Mononuclear cell (primary cell): Measurements from ENCODE around the gene HOXA3. TPM values are rescaled to one million over a fixed set of nuclear protein-coding genes. Genes with fewer than 3 reads are reported as not detected.

ENCODE experiments used
- H3K27me3 ChIP-seq: 2 replicates; pipeline ENCODE4 v1.6.0; 2011; ENCODE audit warnings: low read length, control low read depth; ENCODE audit not compliant: insufficient read depth
- H3K4me1 ChIP-seq: 2 replicates; pipeline ENCODE4 v1.5.1; 2011; ENCODE audit warnings: mild to moderate bottlenecking, low read length, control low read depth; ENCODE audit not compliant: insufficient read depth
- H3K4me3 ChIP-seq: 2 replicates; pipeline ENCODE4 v1.5.1; 2011; ENCODE audit warnings: mild to moderate bottlenecking, low read length, moderate library complexity
- H3K9me3 ChIP-seq: 2 replicates; pipeline ENCODE4 v1.5.1; 2011; ENCODE audit warnings: low read depth, mild to moderate bottlenecking, control low read depth, low read length
- total RNA-seq: library from RNA; depleted of rRNA; stranded (reverse); fragments of >200 nt; gene quantifications from one replicate; pipeline ENCODE4 v1.2.3, GENCODE V29; 2012

The HOXA3 gene
- total RNA-seq, 1 donor = under 0.01 TPM

DNA sequence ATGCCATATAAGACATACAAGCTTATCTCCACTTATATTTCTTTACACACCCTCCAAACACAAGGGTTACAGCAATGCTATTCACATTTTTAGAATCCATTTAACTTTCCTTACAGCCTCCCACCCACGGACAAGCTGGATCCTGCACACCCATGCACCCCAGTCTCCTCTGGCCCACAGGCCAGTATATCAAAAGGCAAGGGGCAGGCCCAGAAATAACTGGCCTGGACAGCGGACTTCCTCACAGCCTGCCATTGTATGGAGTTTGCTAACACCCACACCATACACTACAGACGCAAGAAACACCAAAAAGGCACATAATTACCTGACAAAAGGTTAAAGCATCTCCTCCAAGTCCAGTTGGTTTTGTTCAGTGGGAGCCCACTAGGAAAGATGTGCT lies 33.8 kb downstream of the HOXA3 start:
- Histone ChIP-seq H3K4me3 (no peak overlapping the region), H3K4me1 (no peaks in the 10 kb centered on the region), H3K27me3 (no peaks in the 10 kb centered on the region), H3K9me3 (no peaks in the 10 kb centered on the region)

DNA sequence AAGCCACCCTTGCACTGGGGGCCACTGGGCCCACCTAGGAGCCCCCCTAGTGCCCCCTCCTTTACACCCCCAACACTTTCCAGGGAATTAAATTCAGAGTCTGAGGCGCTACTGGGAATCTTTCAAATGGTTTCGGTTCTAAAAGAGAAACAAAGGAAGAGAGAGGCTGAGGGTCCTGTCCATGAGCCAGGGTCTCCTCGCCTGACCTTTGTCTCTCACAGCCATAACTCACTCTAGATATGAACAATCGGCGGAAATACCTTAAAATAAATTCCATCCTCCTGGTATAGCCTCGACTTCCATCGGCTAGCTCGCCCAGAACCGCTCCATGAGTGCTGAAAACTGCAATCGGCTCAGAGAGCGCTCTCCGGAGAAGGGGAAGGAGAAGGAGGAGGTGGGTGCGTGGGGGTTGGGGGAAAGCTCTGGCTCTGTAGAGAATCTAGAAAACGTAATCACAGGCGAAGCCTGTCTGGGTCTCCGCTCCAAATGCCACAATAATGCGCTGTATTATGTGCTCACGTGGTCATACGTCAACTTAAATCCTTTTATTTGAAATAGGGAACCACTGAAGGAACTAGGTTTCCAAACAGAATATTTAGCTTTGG lies 34.4 kb downstream of the HOXA3 start:
- H3K27me3 ChIP-seq = no peaks in the 10 kb centered on the region
- H3K4me1 ChIP-seq = no peaks in the 10 kb centered on the region
- H3K4me3 ChIP-seq = no peak overlapping the region
- no peaks in the 10 kb centered on the region for H3K9me3 ChIP-seq

DNA sequence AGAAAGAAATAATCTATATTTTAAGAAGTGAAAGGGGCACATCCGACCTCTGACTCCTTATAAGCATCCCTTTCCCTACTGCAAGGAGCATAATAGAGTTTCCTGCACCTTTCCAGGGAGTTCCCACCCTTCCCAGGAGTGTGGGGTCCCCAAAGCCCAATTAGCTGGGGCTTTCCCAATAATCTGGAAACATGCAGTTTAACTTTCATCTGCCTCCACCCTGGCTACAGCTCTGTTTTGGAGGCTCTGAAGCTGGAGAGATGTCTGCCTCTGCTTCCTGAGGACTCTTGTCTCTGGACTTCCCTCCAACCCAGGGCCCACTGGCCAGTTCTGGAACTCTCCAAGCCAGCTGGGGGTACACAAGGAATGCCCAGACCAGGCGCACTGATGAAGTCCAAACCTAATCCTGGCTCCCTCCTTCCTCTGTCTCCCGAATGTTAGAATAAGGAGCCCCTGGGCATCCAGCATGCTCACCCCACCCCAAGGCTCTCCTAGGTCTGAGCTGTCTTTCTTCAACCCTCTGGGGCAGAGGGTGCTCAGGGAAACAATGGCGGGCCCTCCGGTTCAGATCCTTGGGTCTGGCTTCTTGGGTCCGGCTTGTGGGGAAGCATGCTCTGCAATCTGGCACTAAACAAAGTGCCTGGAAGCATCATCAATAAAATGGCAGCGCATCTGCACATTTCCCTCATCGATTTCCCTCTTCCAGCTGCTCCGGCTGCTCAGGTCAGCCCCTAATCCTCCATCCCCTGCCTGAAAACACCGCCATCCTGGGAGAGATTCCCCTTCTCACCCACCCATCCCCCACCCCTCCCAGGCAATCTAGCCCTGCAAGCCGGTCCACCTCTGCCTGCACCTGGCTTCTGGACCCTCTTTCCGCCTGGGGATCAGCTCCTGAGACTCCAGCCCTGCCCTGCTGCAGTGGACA lies 35.2 kb downstream of the HOXA3 start:
- no peaks in the 10 kb centered on the region for H3K9me3 ChIP-seq
- H3K4me3 ChIP-seq = no peak overlapping the region
- H3K27me3 ChIP-seq = no peaks in the 10 kb centered on the region
- H3K4me1 ChIP-seq = no peaks in the 10 kb centered on the region

DNA sequence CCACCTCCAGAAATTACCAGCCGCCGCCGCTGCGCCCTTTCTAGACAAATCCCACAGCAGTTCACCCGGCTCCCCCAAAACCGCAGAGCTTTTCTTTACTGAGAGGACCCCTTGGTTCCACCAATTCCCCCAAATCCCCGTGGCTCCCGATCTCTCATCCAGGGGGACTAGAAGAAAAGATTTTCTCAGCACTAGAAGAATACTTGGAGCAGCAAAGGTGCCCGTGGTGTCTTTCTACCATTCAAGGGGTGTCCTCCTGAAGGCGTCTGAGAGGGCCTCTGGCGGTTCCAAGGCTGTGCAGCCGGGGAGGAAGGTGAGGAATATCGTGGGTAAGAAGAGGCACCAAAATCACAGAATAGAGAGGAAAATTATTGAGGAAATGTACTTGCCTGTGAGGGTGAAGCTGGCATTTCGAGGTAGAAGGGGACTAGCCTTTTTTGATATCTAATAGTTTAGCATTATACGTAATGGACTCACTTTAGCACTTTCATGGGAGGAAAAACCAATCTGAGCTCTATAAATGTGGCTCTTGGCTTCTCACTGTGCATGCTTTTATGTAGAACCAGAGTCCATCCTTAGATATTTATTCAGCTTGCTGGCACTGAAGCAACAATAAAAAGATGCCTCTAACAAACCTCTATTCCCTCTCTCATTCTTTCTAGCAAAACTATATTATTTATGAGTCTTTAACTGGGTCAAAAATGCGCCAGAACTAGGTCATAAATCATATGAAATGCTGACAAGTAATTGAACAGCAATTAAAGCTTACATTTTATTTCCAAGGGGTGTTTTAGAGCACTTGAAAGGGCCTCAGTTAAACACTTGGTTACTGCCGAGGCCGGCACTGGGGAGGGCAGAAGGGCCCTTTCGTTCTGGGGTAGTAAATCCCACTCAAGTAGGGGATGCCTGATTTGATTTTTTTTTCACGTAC lies 36.1 kb downstream of the HOXA3 start:
- Histone ChIP-seq H3K4me3 (no peak overlapping the region), H3K9me3 (no peaks in the 10 kb centered on the region), H3K27me3 (no peaks in the 10 kb centered on the region), H3K4me1 (no peaks in the 10 kb centered on the region)

DNA sequence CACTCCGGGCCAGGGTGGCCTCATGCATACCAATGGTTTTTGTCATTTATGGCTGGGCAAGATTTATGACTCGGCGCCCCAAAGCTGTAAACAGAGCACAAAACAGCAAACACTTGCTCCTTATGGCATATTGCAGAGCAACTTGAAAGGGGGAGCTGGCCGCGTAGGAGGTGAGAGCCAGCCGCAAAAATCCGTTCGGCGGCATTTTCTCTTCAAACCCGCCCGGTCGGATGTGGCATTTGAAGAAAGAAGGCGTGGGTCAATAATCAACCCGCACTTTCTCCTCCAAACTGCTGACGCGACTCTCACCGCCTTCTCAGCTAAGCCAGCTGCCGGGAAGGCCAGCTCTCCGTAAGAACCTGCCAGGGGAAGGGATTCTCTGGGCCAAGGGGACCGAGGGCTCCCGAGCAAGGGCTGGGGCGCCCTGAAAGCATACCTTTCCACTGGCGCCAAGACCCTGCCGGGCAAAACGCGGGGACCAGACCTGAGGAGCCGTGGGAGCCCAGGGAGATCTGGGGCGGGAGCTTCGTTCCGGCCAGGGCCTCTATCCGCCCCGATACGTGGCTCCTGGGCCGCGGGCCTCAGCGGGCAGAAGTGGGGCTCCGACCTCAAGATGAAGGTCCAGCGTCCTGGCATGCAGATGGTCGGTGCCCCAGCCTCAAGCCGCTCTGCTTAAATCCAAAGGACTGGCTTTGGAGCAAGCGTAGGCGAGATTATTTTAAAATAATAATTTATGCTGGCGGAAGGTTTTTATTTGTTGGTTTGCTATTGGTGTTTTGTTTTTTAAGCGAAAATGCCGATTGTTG lies 37.0 kb downstream of the HOXA3 start:
- Histone ChIP-seq H3K4me1 (no peaks in the 10 kb centered on the region), H3K27me3 (no peaks in the 10 kb centered on the region), H3K9me3 (no peaks in the 10 kb centered on the region), H3K4me3 (no peak overlapping the region)

DNA sequence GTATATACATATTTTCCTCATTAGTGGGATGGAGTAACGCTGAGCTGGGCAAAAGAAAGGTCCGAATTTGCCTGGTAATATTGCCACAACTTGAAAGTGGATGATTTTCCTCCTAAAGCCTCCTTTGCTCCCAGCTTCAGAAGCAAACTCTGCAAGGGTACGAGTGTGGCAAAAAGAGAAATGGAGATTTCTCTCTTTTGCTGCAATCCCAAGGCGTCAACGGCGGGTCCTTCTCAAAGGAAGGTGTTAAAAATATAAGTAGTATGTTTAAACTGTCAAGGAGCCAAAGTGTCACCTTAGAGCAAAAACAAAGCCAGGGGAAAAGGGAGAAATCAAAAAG lies 37.5 kb downstream of the HOXA3 start:
- no peaks in the 10 kb centered on the region for H3K27me3 ChIP-seq
- no peaks in the 10 kb centered on the region for H3K4me1 ChIP-seq
- no peak overlapping the region for H3K4me3 ChIP-seq
- no peaks in the 10 kb centered on the region for H3K9me3 ChIP-seq

DNA sequence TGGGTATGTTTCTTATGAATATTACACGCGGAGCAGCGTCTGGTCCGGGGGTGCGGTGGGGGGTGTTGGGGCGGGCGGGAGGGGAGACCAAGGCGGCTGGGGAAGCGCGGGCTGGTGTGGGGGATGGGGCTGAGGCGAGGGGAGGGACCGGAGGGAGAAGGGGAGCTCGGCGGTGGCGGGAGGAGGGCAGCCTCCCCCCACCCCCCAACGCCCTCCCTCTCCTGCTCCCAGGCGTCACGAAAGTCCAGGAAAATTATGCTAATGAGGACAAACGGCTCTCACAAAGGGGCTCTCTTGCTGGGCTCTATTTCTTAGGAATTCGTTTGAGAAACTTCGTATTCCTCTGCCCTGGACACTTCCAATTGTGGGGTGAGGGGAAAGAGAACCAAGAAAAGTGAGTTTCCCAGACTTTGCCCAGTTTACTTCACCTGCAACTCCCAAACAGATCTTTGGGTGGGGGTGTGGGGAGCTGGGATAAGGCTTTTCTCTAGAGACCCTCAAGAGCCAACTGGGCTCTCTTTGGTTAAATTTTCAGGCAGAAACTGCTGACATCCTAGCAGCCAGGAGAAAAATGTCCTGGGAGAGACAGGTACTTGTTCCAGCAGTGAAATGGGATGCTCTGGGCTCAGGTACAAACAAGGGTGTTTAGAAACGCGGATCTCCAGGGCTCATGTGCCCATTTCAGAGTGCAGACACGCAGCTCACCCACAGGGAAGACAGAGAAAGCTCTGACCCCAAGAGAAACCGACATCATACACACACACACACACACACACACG lies 38.2 kb downstream of the HOXA3 start:
- Histone ChIP-seq H3K27me3 (no peaks in the 10 kb centered on the region), H3K9me3 (no peaks in the 10 kb centered on the region), H3K4me1 (no peaks in the 10 kb centered on the region), H3K4me3 (no peak overlapping the region)

DNA sequence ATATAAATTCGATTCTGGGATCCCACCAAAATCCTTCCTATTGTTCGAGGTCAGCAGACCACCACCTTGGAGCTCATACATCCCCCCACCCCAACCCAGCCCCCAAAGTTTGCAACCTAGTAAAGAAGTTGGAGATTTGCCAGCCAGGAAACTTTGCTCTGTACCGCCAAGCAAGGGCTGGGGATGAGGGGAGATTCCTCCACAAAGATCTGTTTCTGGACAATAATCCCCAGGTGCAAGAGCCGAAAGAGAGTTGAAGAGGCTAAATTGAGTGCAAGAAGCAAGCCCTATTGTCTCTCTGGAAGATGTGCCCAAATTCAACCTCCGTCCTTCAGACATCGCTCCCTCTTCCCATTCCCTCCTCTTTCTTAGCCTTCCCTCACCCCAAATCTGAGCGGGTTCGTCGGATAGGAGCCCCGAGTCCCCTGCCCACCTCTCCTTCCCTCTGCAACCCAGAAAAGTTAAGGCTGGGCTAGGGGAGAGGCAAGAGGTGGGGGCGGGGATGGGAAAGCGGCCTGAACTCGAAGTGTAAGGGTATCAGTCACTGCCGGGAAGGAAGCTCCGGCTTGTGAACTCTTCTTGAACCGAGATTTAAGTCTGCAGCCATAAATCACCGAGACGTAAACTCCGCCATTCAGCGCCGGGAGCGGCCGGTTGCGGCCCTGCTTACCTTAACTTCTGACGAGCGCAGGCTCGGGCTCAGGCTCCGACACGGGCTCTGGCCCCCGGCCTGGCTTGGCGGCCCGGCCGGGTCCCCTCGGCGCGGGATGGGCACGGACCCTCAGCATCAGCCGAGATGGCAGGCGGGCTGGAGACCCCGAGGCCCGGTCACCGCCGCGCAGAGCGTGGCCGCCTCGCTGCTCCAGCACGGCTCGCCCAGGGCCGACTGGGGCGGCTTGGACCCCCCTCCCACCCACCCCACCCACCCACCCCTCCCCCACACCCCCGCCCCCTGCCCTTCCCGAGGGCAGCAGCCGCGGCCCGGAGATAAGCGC lies 39.1 kb downstream of the HOXA3 start:
- H3K27me3 ChIP-seq = no peaks in the 10 kb centered on the region
- H3K4me3 ChIP-seq = no peak overlapping the region
- H3K4me1 ChIP-seq = no peaks in the 10 kb centered on the region
- no peaks in the 10 kb centered on the region for H3K9me3 ChIP-seq

DNA sequence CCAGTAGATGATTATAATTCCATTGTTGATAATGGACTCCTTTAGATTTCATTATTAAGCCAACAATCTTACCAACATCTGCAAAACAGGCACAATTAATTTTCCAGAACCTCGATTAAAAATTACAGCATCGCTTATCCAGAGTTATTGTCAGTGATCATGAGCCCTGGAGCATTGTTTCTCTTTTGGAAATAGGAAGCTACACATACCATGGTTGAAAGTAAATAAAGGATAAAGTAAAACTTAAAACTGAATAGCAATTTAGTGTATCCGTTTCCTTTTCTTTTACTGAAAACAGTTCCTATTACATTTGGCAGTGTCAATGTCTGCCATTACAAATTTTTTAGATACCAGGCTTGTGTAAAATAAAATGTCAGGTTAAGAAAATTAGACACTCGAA lies 40.0 kb downstream of the HOXA3 start:
- no peaks in the 10 kb centered on the region for H3K9me3 ChIP-seq
- H3K27me3 ChIP-seq = no peaks in the 10 kb centered on the region

DNA sequence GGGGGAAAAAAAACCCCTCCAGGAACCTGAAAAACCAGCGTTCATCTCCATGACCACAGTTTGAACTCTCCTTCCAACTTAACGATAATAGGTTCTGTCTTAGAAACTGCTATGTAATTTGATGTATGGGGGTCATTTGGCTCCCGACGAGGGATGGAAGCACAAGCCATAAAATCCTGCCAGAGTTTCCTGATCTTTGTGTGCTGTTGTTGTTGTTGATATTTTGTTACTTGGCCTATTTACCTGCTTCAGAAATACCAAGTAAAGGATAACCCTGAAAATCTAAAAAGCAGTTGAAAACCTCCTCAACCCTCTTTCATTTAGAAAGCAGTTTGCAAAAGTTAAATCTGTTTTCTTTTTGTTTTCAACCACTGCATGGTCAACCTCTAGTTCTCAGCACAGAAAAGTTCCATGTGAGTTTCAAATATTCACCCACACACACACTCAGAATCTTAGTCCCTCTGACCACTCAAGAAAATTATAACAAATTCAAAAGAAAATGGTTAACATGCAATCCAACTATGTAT lies 40.6 kb downstream of the HOXA3 start:
- H3K9me3 ChIP-seq = no peaks in the 10 kb centered on the region
- no peaks in the 10 kb centered on the region for H3K27me3 ChIP-seq

More for the DNA sequence above, 40.0 kb downstream of the HOXA3 start:
- Histone ChIP-seq H3K4me1 (no peaks in the 10 kb centered on the region), H3K4me3 (no peak overlapping the region)

DNA sequence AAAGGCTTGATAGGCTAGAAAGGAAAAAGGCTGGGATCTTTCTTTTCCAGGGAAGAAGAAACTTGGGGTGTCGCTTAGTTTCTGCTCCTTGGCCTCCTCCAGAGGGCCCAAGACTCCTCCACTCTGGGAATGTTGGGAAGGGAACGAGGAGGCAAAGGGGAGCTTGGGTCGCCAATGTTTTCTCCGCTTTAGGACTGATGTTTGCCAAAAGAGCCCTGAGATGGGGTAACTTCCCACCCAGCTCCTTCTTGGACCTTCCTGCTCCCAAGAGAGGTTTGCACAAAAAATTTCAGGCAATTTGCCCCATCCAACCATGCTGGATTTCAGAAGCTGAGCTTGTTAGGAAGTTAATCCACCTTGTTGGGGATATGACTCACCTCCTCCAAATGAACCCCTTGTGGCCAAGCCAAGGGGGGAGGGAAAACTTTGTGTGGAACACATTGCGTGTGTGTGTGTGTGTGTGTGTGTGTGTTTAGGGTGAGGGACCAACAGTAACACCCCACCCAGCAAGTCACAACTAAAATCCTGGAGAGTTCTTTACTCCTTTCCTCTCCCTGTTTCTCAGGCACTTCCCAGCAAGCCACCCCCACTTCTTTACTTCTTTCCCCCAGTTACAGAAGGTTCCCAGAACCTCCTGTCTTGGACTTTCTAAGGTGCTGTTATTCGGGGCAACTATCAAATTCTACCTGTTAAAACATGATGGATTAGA lies 41.2 kb downstream of the HOXA3 start:
- H3K4me3 ChIP-seq = no peak overlapping the region
- no peaks in the 10 kb centered on the region for H3K4me1 ChIP-seq
- H3K9me3 ChIP-seq = no peaks in the 10 kb centered on the region
- no peaks in the 10 kb centered on the region for H3K27me3 ChIP-seq

More for the DNA sequence above, 40.6 kb downstream of the HOXA3 start:
- Histone ChIP-seq H3K4me3 (no peak overlapping the region), H3K4me1 (no peaks in the 10 kb centered on the region)
